BLaER1 treated with 17β-estradiol and CSF1 and Interleukin-3, amounts not matched to agents 10 nM and 100 nM (cell line): ENCODE data around the gene INPP4A.

Experiments used
- H3K27ac ChIP-seq, 11 experiments: shearing (Covaris generic); formaldehyde crosslinking; 2 replicates each; pipeline ENCODE4 v1.8.1; 2022
- H3K27me3 ChIP-seq, 11 experiments: shearing (Covaris generic); formaldehyde crosslinking; 2 replicates each; pipeline ENCODE4 v1.8.1; 2022
- H3K36me3 ChIP-seq, 11 experiments: shearing (Covaris generic); formaldehyde crosslinking; 2 replicates each; pipeline ENCODE4 v1.8.1; 2022
- H3K4me1 ChIP-seq, 10 experiments: shearing (Covaris generic); formaldehyde crosslinking; 2 replicates each; pipeline ENCODE4 v1.8.1; 2022
- H3K4me2 ChIP-seq, 11 experiments: shearing (Covaris generic); formaldehyde crosslinking; 2 replicates each; pipeline ENCODE4 v1.8.1; 2022
- H3K4me3 ChIP-seq, 10 experiments: shearing (Covaris generic); formaldehyde crosslinking; 2 replicates each; pipeline ENCODE4 v1.8.1; 2022
- H3K9ac ChIP-seq, 11 experiments: shearing (Covaris generic); formaldehyde crosslinking; 2 replicates each; pipeline ENCODE4 v1.8.1; 2022
- H3K9me3 ChIP-seq, 11 experiments: shearing (Covaris generic); formaldehyde crosslinking; replicated peaks in 1 of 11; 2 replicates each; pipeline ENCODE4 v1.8.1; 2022
- H4K20me1 ChIP-seq, 11 experiments: shearing (Covaris generic); formaldehyde crosslinking; 2 replicates each; pipeline ENCODE4 v1.8.1; 2022
- Cebpa-rat ChIP-seq, 11 experiments: shearing (Covaris generic); IDR thresholded peaks; 2 replicates each; pipeline ENCODE4 v1.8.1; 2022

Gene INPP4A

GRCh38 chr2:98436734-98437133, 7.9 kb upstream of the INPP4A start:
- TF ChIP-seq Cebpa-rat (IDR thresholded peaks at IDR 0.05) = no peak
- Histone ChIP-seq H3K4me3 (no peak overlapping the region), H3K27ac (no peak overlapping the region), H3K9me3 (peaks cover 60 to 77% (median 70%) of the 10 kb centered on the region in 11 experiments), H3K27me3 (no peaks in the 10 kb centered on the region), H3K36me3 (no peaks in the 10 kb centered on the region), H3K4me1 (peaks cover 0 to 5% (median 0%) of the 10 kb centered on the region in 10 experiments; a peak in 1 of 20 replicates), H3K4me2 (no peak overlapping the region), H3K9ac (no peak overlapping the region), H4K20me1 (no peaks in the 10 kb centered on the region)

DNA sequence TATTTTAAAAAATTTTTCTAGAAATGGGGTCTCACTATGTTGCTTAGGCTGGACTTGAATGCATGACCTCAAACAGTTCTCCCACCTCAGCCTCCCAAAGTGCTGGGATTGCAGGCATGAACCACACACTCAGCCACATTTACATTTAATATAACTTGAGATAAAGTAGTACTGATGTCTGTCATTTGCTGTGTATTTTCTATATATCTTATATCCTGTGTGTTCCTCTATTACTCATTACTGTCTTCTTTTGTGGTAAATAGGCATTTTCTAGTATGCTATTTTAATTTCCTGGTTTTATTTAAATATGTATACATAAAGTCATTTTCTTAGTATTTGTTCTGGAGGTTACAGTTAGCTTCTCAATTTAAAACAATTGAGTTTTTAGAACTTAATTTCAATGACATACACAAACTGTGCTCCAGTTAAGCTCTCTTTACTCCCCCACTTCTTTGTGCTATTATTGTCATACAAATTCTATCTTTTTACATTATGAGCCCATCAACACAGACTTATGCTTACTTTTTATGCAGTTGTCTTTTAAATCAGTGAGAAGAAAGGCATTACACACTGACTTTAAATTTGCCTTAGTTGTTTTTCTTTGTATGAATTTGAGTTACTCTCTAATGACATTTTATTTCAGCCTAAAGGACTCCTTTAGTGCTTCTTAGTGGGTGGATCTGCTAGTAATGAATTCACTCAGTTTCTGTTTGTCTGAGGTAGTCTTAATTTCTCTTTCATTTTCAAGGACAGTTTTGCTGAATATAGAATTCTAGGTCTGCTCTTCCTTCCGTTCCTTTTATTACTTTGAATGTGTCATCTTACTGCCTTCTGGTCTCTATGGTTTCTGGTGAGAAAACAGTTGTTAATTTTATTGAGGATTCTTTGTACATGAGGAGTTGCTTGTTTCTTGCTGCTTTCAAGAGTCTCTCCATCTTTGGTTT, 6.2 kb upstream of the INPP4A start:
- Histone ChIP-seq H3K9me3 (peaks cover 44 to 62% (median 53%) of the 10 kb centered on the region in 11 experiments), H3K27me3 (no peaks in the 10 kb centered on the region), H3K4me2 (no peak overlapping the region), H3K27ac (peak overlapping the region in 1 of 11 experiments; percentile 29; a peak in 1 of 22 replicates), H4K20me1 (no peaks in the 10 kb centered on the region), H3K4me1 (peaks cover 0 to 4% (median 0%) of the 10 kb centered on the region in 10 experiments; a peak in 1 of 20 replicates), H3K4me3 (no peak overlapping the region), H3K9ac (no peak overlapping the region), H3K36me3 (no peaks in the 10 kb centered on the region)
- no peak for TF ChIP-seq Cebpa-rat (IDR thresholded peaks at IDR 0.05)

DNA sequence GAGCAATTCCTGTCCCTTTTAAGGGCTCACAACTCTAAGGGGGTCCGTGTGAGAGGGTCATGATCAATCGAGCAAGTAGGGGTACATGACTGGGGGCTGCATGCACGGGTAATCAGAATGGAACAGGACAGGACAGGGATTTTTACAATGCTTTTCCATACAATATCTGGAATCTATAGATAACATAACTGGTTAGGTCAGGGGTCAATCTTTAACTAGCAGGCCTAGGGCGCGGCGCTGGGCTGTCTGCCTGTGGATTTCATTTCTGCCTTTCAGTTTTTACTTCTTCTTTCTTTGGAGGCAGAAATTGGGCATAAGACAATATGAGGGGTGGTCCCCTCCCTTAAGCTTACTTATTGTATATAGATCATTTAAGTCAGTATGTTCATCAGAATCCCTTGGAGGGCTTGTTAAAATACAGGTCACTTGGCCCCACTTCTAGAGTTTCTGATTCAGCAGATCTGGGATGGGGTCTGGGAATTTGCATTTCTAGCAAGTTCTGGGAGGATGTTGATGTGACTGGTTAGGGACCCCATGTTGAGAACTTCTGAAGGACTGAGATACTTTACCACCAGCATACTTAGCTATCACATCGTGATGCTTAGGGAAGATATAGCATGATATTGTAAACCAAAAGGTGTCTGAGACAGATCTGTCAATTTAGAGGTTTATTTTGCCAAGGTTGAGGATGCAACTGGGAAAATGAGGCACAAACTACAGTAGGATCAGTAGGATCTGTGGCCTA, 2.8 kb upstream of the INPP4A start:
- peaks cover 5 to 21% (median 18%) of the 10 kb centered on the region in 11 experiments; a peak in 18 of 22 replicates for H4K20me1 ChIP-seq
- no peaks in the 10 kb centered on the region for H3K36me3 ChIP-seq
- no peak overlapping the region for H3K27ac ChIP-seq
- H3K4me2 ChIP-seq = 0 out of 22 replicates have a peak overlapping the region, but pooled peaks of 1 of the 11 experiments have one; percentile 6
- no peak for TF ChIP-seq Cebpa-rat (IDR thresholded peaks at IDR 0.05)
- peaks cover 13 to 28% (median 22%) of the 10 kb centered on the region in 11 experiments; a peak in 20 of 22 replicates for H3K9me3 ChIP-seq
- H3K4me3 ChIP-seq = no peak overlapping the region
- H3K9ac ChIP-seq = no peak overlapping the region
- H3K4me1 ChIP-seq = peaks cover 13 to 21% (median 20%) of the 10 kb centered on the region in 10 experiments
- H3K27me3 ChIP-seq = no peaks in the 10 kb centered on the region

GRCh38 chr2:98442488-98442887, 2.2 kb upstream of the INPP4A start:
- Histone ChIP-seq H3K4me3 (no peak overlapping the region), H3K27me3 (no peaks in the 10 kb centered on the region), H3K4me1 (peaks cover 17 to 26% (median 24%) of the 10 kb centered on the region in 10 experiments), H3K27ac (no peak overlapping the region), H3K36me3 (no peaks in the 10 kb centered on the region), H3K9me3 (peaks cover 13 to 26% (median 22%) of the 10 kb centered on the region in 11 experiments; a peak in 19 of 22 replicates), H3K4me2 (no peak overlapping the region), H4K20me1 (peaks cover 5 to 26% (median 21%) of the 10 kb centered on the region in 11 experiments; a peak in 18 of 22 replicates), H3K9ac (no peak overlapping the region)
- no peak for TF ChIP-seq Cebpa-rat (IDR thresholded peaks at IDR 0.05)

DNA sequence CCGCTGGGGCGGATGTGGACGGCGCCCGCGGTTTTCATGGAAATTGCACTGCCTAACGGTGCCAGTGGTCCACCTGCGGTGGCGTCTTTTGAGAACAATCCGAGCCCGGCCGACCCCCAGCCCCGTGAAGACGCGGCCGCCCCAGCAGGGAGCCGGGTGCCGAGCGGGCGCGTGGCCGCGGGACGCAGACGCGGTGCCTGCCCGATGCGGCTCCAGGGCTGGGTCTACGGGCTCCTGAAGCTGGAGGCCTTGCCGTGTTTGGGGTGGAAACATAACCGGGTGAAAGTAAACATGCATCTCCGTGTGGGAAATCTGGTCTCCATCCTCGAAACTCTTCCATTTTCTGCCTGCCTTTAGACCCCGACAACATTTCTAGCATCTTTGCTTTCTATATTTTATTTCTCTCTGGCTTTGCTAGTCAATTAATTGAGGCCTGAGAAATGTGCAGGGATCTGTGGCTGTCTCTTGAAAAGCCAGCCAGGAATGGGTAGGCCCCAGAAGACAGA, 572 bp downstream of the INPP4A start:
- Histone ChIP-seq H3K4me2 (peak overlapping the region; percentile 84 to 98 (median 92)), H3K36me3 (no peaks in the 10 kb centered on the region), H3K4me3 (peak overlapping the region; percentile 86 to 100 (median 96)), H3K27me3 (no peaks in the 10 kb centered on the region), H3K4me1 (peaks cover 17 to 41% (median 35%) of the 10 kb centered on the region in 10 experiments), H3K27ac (peak overlapping the region; percentile 68 to 89 (median 79)), H3K9ac (peak overlapping the region; percentile 80 to 95 (median 87)), H3K9me3 (peaks cover 0 to 6% (median 0%) of the 10 kb centered on the region in 11 experiments; a peak in 2 of 22 replicates), H4K20me1 (peaks cover 8 to 53% (median 36%) of the 10 kb centered on the region in 11 experiments; a peak in 19 of 22 replicates)
- TF ChIP-seq Cebpa-rat (IDR thresholded peaks at IDR 0.05) = no peak

DNA sequence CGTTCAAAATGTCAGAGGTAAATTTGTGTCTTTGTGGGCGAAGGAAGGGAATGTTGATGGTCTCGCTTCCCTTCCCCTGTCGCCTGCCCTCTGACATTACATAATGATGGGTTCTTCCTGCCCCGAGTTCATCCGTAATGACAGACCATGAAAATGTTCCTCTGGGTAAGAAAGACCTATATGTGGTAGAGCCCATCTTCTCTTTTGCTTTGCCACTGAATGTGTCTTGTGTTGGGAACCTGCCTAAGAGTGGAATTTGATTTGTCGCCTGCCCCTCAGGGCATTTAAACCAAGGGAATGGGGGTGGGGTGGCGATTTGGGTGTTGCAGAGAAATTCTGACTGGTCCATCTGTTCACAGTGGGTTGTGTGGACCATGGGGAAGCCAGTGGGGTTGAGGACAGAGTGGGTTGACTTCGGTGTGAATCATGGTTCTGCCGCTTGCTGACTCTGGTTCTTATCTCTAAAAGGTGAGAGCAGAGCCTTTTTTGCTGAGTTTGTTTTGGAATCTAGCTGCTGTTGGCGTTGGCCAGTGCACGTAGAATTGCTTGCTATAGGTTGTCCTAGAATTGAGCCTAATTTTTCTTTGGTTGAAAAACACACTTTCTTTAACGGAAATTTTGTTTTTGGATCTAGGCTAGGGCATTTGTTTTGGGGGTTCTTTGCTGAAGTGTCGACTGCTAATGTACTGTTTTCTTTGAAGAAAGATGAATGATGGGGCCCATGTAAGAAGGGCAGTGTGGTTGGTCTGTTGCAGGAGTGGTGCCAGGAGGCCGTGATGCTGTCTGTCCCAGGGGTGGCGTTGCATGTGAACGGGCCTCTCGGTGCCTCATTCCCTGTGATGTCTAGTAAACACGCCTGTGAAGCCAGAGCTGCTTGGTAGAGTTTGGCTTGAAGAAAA, 1.3 kb downstream of the INPP4A start:
- Histone ChIP-seq H3K27ac (peak overlapping the region; percentile 68 to 89 (median 79); a peak in 19 of 22 replicates), H3K4me2 (peak overlapping the region; percentile 84 to 98 (median 92)), H3K36me3 (no peaks in the 10 kb centered on the region), H3K4me1 (peaks cover 19 to 46% (median 39%) of the 10 kb centered on the region in 10 experiments), H3K27me3 (no peaks in the 10 kb centered on the region), H3K9me3 (no peaks in the 10 kb centered on the region), H3K9ac (peak overlapping the region; percentile 80 to 95 (median 87)), H3K4me3 (peak overlapping the region; percentile 86 to 100 (median 96)), H4K20me1 (peaks cover 15 to 60% (median 43%) of the 10 kb centered on the region in 11 experiments; a peak in 19 of 22 replicates)
- no peak for TF ChIP-seq Cebpa-rat (IDR thresholded peaks at IDR 0.05)

DNA sequence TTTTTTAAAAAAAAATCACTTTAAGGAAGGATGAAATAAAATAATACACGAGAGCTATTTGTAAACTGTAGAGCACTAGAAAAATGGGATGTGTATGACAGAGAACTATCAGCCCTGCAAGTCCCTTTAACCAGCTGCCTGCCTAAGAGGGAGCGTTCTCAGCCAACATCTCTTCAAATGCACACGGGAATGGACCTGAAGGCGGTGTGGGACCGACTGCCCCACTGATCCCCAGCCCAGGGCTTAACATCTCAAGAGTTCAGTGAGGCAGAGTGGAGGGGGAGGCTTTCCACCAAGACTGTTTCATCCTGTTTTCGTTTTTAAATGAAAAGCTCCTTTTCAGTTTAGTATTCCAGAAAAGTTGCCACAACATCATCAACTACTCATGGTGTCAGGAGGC, 2.2 kb downstream of the INPP4A start:
- Histone ChIP-seq H3K4me2 (peak overlapping the region; percentile 84 to 98 (median 92)), H3K27ac (no peak overlapping the region), H3K27me3 (no peaks in the 10 kb centered on the region), H3K36me3 (no peaks in the 10 kb centered on the region), H3K9me3 (no peaks in the 10 kb centered on the region), H3K4me1 (peaks cover 27 to 56% (median 48%) of the 10 kb centered on the region in 10 experiments), H3K4me3 (no peak overlapping the region), H4K20me1 (peaks cover 21 to 69% (median 52%) of the 10 kb centered on the region in 11 experiments; a peak in 20 of 22 replicates), H3K9ac (peak overlapping the region in 1 of 11 experiments; percentile 7; a peak in 1 of 22 replicates)
- no peak for TF ChIP-seq Cebpa-rat (IDR thresholded peaks at IDR 0.05)
